SU-DHL-6 (cell line): ENCODE results near the gene POFUT2.

Experiments
- CTCF ChIP-seq: fragments of 200-600 bp; sonication (generic); IDR thresholded peaks from one replicate; pipeline ENCODE4 v1.5.1; 2017; ENCODE audit warnings: antibody characterized with exemption, mild to moderate bottlenecking, low read length, moderate library complexity; ENCODE audit not compliant: insufficient read depth, poor library complexity, severe bottlenecking
- EZH2phosphoT487 ChIP-seq: fragments of 200-600 bp; sonication (generic), shearing (Covaris generic); conservative IDR thresholded peaks from 2 replicates; pipeline ENCODE4 v1.6.1; 2018; ENCODE audit warnings: mild to moderate bottlenecking, antibody characterized with exemption, low read length, moderate library complexity, mixed read lengths

DNA sequence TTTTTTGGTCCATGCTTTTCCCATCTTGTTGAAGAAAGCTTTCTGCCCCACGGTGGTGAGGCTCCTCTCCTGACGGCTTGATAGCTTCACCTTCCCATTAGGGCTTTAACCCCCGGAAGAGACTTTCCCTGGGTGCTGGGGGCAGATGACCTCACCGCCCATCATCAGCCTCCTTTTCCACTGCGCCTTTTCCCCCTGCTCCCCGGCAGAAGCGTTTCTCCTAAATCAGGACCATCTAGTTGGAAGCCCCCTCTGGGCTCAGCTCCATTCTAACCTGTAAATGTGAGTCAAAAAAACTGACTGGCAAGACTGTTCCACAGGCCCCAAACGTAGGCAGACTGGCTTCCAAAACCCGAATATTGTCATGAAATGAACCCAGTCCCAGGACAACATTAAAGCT, 6.7 kb downstream of the POFUT2 start:
- no peak for TF ChIP-seq CTCF
- no peak for TF ChIP-seq EZH2phosphoT487
